ENCODE results near the gene C14orf93. TPM values are rescaled to one million over a fixed set of nuclear protein-coding genes. Genes with fewer than 3 reads are reported as not detected.

The C14orf93 gene
- total and polyA plus RNA-seq, 2 donors (not counting 1 experiment from before 2014, with no cell fraction given), result 17.9 to 26.8 TPM

GRCh38 chr14:23043754-23044153, 33.8 kb upstream of the C14orf93 start:
- Histone ChIP-seq H3K27ac (ENCODE audit: low read length in 2 of 2) (no peak overlapping the region), H3K4me1 (ENCODE audit: control insufficient read depth in 2 of 2, insufficient read depth in 2 of 2, low read length in 2 of 2) (no peaks in the 10 kb centered on the region), H3K79me2 (ENCODE audit: control insufficient read depth, insufficient read depth, low read length) (no peaks in the 10 kb centered on the region), H3K9me3 (ENCODE audit: control extremely low read depth in 1 of 3, control insufficient read depth in 2 of 3, insufficient read depth in 1 of 3, low read length in 2 of 3) (no peaks in the 10 kb centered on the region), H2AFZ (ENCODE audit: insufficient read depth, low read depth, low read length, poor library complexity, severe bottlenecking) (no peak overlapping the region), H3K4me2 (replicated peaks; ENCODE audit: low read depth, low read length, poor library complexity, severe bottlenecking) (no peak overlapping the region), H4K20me1 (ENCODE audit: control insufficient read depth, insufficient read depth, low read length, poor library complexity, severe bottlenecking) (no peaks in the 10 kb centered on the region), H3K4me3 (ENCODE audit: control extremely low read depth in 1 of 5, extremely low read depth in 1 of 5, insufficient read depth in 1 of 5, low read depth in 2 of 5, low read length in 4 of 5) (no peak overlapping the region), H3K27me3 (replicated peaks in 1 of 4; ENCODE audit: control extremely low read depth in 1 of 4, control insufficient read depth in 3 of 4, insufficient read depth in 4 of 4, low read length in 3 of 4) (peaks cover 0 to 4% (median 0%) of the 10 kb centered on the region in 4 experiments), H3K9ac (ENCODE audit: low read length) (no peak overlapping the region), H3K36me3 (replicated peaks in 1 of 2; ENCODE audit: control extremely low read depth in 1 of 2, control insufficient read depth in 1 of 2, extremely low read depth in 1 of 2, insufficient read depth in 2 of 2, low read length in 1 of 2) (no peaks in the 10 kb centered on the region)
- Mint-ChIP-seq H3K27ac (no peak overlapping the region), H3K27me3 (no peaks in the 10 kb centered on the region), H3K4me3 (no peak overlapping the region), H3K4me1 (no peaks in the 10 kb centered on the region), H3K9me3 (ENCODE audit: insufficient read depth) (no peaks in the 10 kb centered on the region)
- WGBS (ENCODE audit: insufficient coverage), result 100% methylated on average over 2 of the region's 3 CpGs
- intact Hi-C loops (cut with micrococcal nuclease), result no loop called here
- no peak for DNase-seq
- TF ChIP-seq EZH2 (IDR thresholded peaks at IDR 0.05; ENCODE audit: borderline replicate concordance, insufficient read depth, low read depth, low read length, poor library complexity, severe bottlenecking) (no peak), CTCF (IDR thresholded peaks at IDR 0.05) (no peak)
- POLR2A ChIA-PET, result no interaction called here
- ATAC-seq (ENCODE audit: low read depth), result no peak
- CTCF ChIA-PET, result no interaction called here

GRCh38 chr14:23043145-23043544, 33.2 kb upstream of the C14orf93 start:
- Histone ChIP-seq H3K4me3 (ENCODE audit: control extremely low read depth in 1 of 5, extremely low read depth in 1 of 5, insufficient read depth in 1 of 5, low read depth in 2 of 5, low read length in 4 of 5) (no peak overlapping the region), H3K4me2 (replicated peaks; ENCODE audit: low read depth, low read length, poor library complexity, severe bottlenecking) (no peak overlapping the region), H3K27me3 (replicated peaks in 1 of 4; ENCODE audit: control extremely low read depth in 1 of 4, control insufficient read depth in 3 of 4, insufficient read depth in 4 of 4, low read length in 3 of 4) (peaks cover 0 to 4% (median 0%) of the 10 kb centered on the region in 4 experiments), H3K9me3 (ENCODE audit: control extremely low read depth in 1 of 3, control insufficient read depth in 2 of 3, insufficient read depth in 1 of 3, low read length in 2 of 3) (no peaks in the 10 kb centered on the region), H3K4me1 (ENCODE audit: control insufficient read depth in 2 of 2, insufficient read depth in 2 of 2, low read length in 2 of 2) (no peaks in the 10 kb centered on the region), H4K20me1 (ENCODE audit: control insufficient read depth, insufficient read depth, low read length, poor library complexity, severe bottlenecking) (no peaks in the 10 kb centered on the region), H3K9ac (ENCODE audit: low read length) (no peak overlapping the region), H3K27ac (ENCODE audit: low read length in 2 of 2) (no peak overlapping the region), H3K36me3 (replicated peaks in 1 of 2; ENCODE audit: control extremely low read depth in 1 of 2, control insufficient read depth in 1 of 2, extremely low read depth in 1 of 2, insufficient read depth in 2 of 2, low read length in 1 of 2) (no peaks in the 10 kb centered on the region), H2AFZ (ENCODE audit: insufficient read depth, low read depth, low read length, poor library complexity, severe bottlenecking) (no peak overlapping the region), H3K79me2 (ENCODE audit: control insufficient read depth, insufficient read depth, low read length) (no peaks in the 10 kb centered on the region)
- Mint-ChIP-seq H3K27ac (no peak overlapping the region), H3K27me3 (no peaks in the 10 kb centered on the region), H3K4me1 (no peaks in the 10 kb centered on the region), H3K4me3 (no peak overlapping the region), H3K9me3 (ENCODE audit: insufficient read depth) (no peaks in the 10 kb centered on the region)
- TF ChIP-seq EZH2 (IDR thresholded peaks at IDR 0.05; ENCODE audit: borderline replicate concordance, insufficient read depth, low read depth, low read length, poor library complexity, severe bottlenecking) (no peak), CTCF (IDR thresholded peaks at IDR 0.05) (no peak)
- ATAC-seq (ENCODE audit: low read depth), result no peak
- 97% methylated on average over 3 of the region's 6 CpGs for WGBS (ENCODE audit: insufficient coverage)
- intact Hi-C loops (cut with micrococcal nuclease), result no loop called here
- DNase-seq, result no peak
- POLR2A ChIA-PET, result no interaction called here
- CTCF ChIA-PET, result interaction anchor here (0.9 kb wide), 1 partner anchor 57 kb away, joined by 4 read pairs; no protein-coding TSS in a partner anchor
